BLaER1 treated with 17β-estradiol and CSF1 and Interleukin-3, amounts not matched to agents 10 nM and 100 nM (cell line): ENCODE data around the gene GLYAT.

Experiments
- H3K27ac ChIP-seq, 11 experiments: shearing (Covaris generic); formaldehyde crosslinking; 2 replicates each; pipeline ENCODE4 v1.8.1; 2022
- H3K27me3 ChIP-seq, 11 experiments: shearing (Covaris generic); formaldehyde crosslinking; 2 replicates each; pipeline ENCODE4 v1.8.1; 2022
- H3K36me3 ChIP-seq, 11 experiments: shearing (Covaris generic); formaldehyde crosslinking; 2 replicates each; pipeline ENCODE4 v1.8.1; 2022
- H3K4me1 ChIP-seq, 10 experiments: shearing (Covaris generic); formaldehyde crosslinking; 2 replicates each; pipeline ENCODE4 v1.8.1; 2022
- H3K4me2 ChIP-seq, 11 experiments: shearing (Covaris generic); formaldehyde crosslinking; 2 replicates each; pipeline ENCODE4 v1.8.1; 2022
- H3K4me3 ChIP-seq, 10 experiments: shearing (Covaris generic); formaldehyde crosslinking; 2 replicates each; pipeline ENCODE4 v1.8.1; 2022
- H3K9ac ChIP-seq, 11 experiments: shearing (Covaris generic); formaldehyde crosslinking; 2 replicates each; pipeline ENCODE4 v1.8.1; 2022
- H3K9me3 ChIP-seq, 11 experiments: shearing (Covaris generic); formaldehyde crosslinking; replicated peaks in 1 of 11; 2 replicates each; pipeline ENCODE4 v1.8.1; 2022
- H4K20me1 ChIP-seq, 11 experiments: shearing (Covaris generic); formaldehyde crosslinking; 2 replicates each; pipeline ENCODE4 v1.8.1; 2022
- Cebpa-rat ChIP-seq, 11 experiments: shearing (Covaris generic); IDR thresholded peaks; 2 replicates each; pipeline ENCODE4 v1.8.1; 2022

GLYAT gene

GRCh38 chr11:58771458-58771855, 39.7 kb upstream of the GLYAT start:
- H3K4me1 ChIP-seq = no peaks in the 10 kb centered on the region
- no peaks in the 10 kb centered on the region for H3K9me3 ChIP-seq
- no peak for TF ChIP-seq Cebpa-rat (IDR thresholded peaks at IDR 0.05)
- H3K4me3 ChIP-seq = no peak overlapping the region
- no peak overlapping the region for H3K27ac ChIP-seq
- H4K20me1 ChIP-seq = no peaks in the 10 kb centered on the region
- H3K9ac ChIP-seq = no peak overlapping the region
- H3K27me3 ChIP-seq = no peaks in the 10 kb centered on the region
- no peak overlapping the region for H3K4me2 ChIP-seq
- H3K36me3 ChIP-seq = no peaks in the 10 kb centered on the region

- Histone ChIP-seq H3K27ac (no peak overlapping the region), H3K27me3 (no peaks in the 10 kb centered on the region), H3K4me3 (no peak overlapping the region), H3K4me1 (no peaks in the 10 kb centered on the region), H4K20me1 (no peaks in the 10 kb centered on the region), H3K9ac (no peak overlapping the region), H3K4me2 (no peak overlapping the region), H3K36me3 (no peaks in the 10 kb centered on the region), H3K9me3 (no peaks in the 10 kb centered on the region)
- no peak for TF ChIP-seq Cebpa-rat (IDR thresholded peaks at IDR 0.05)
Observed at GRCh38 chr11:58770627-58771457, 39.1 kb upstream of the GLYAT start.

GRCh38 chr11:58770166-58770565, 38.4 kb upstream of the GLYAT start:
- no peaks in the 10 kb centered on the region for H3K4me1 ChIP-seq
- no peaks in the 10 kb centered on the region for H3K36me3 ChIP-seq
- no peaks in the 10 kb centered on the region for H4K20me1 ChIP-seq
- H3K9me3 ChIP-seq = no peaks in the 10 kb centered on the region
- no peak overlapping the region for H3K27ac ChIP-seq
- no peak overlapping the region for H3K4me3 ChIP-seq
- no peaks in the 10 kb centered on the region for H3K27me3 ChIP-seq
- H3K4me2 ChIP-seq = no peak overlapping the region
- H3K9ac ChIP-seq = no peak overlapping the region
- TF ChIP-seq Cebpa-rat (IDR thresholded peaks at IDR 0.05) = no peak

- no peak overlapping the region for H3K9ac ChIP-seq
Observed at GRCh38 chr11:58769308-58769707, 37.6 kb upstream of the GLYAT start.

GRCh38 chr11:58768137-58768536, 36.4 kb upstream of the GLYAT start:
- Histone ChIP-seq H3K4me3 (no peak overlapping the region), H3K4me2 (no peak overlapping the region), H3K9me3 (no peaks in the 10 kb centered on the region), H3K36me3 (no peaks in the 10 kb centered on the region), H3K27me3 (no peaks in the 10 kb centered on the region), H4K20me1 (no peaks in the 10 kb centered on the region), H3K4me1 (no peaks in the 10 kb centered on the region), H3K9ac (no peak overlapping the region), H3K27ac (no peak overlapping the region)
- TF ChIP-seq Cebpa-rat (IDR thresholded peaks at IDR 0.05) = no peak

More at GRCh38 chr11:58769308-58769707, 37.6 kb upstream of the GLYAT start:
- Histone ChIP-seq H3K27me3 (no peaks in the 10 kb centered on the region), H3K9me3 (no peaks in the 10 kb centered on the region), H3K4me1 (no peaks in the 10 kb centered on the region), H3K27ac (no peak overlapping the region), H3K36me3 (no peaks in the 10 kb centered on the region), H4K20me1 (no peaks in the 10 kb centered on the region), H3K4me2 (no peak overlapping the region), H3K4me3 (no peak overlapping the region)
- TF ChIP-seq Cebpa-rat (IDR thresholded peaks at IDR 0.05) = no peak

- H3K9ac ChIP-seq = no peak overlapping the region
- no peak for TF ChIP-seq Cebpa-rat (IDR thresholded peaks at IDR 0.05)
- no peak overlapping the region for H3K4me3 ChIP-seq
- no peak overlapping the region for H3K27ac ChIP-seq
- H3K4me2 ChIP-seq = no peak overlapping the region
- no peaks in the 10 kb centered on the region for H3K36me3 ChIP-seq
- no peaks in the 10 kb centered on the region for H3K27me3 ChIP-seq
- H3K9me3 ChIP-seq = no peaks in the 10 kb centered on the region
- H4K20me1 ChIP-seq = no peaks in the 10 kb centered on the region
- no peaks in the 10 kb centered on the region for H3K4me1 ChIP-seq
Observed at GRCh38 chr11:58765078-58765477, 33.3 kb upstream of the GLYAT start.

GRCh38 chr11:58763120-58763490, 31.4 kb upstream of the GLYAT start:
- Histone ChIP-seq H3K36me3 (no peaks in the 10 kb centered on the region), H3K4me2 (no peak overlapping the region), H3K27me3 (no peaks in the 10 kb centered on the region), H3K27ac (no peak overlapping the region), H3K9me3 (no peaks in the 10 kb centered on the region), H3K4me1 (no peaks in the 10 kb centered on the region), H3K4me3 (no peak overlapping the region), H4K20me1 (no peaks in the 10 kb centered on the region), H3K9ac (no peak overlapping the region)
- no peak for TF ChIP-seq Cebpa-rat (IDR thresholded peaks at IDR 0.05)

GRCh38 chr11:58762284-58763119, 30.8 kb upstream of the GLYAT start:
- H3K4me2 ChIP-seq = no peak overlapping the region
- H4K20me1 ChIP-seq = no peaks in the 10 kb centered on the region
- no peak overlapping the region for H3K9ac ChIP-seq
- no peaks in the 10 kb centered on the region for H3K27me3 ChIP-seq
- no peak for TF ChIP-seq Cebpa-rat (IDR thresholded peaks at IDR 0.05)
- no peak overlapping the region for H3K4me3 ChIP-seq
- H3K36me3 ChIP-seq = no peaks in the 10 kb centered on the region
- H3K9me3 ChIP-seq = no peaks in the 10 kb centered on the region
- H3K27ac ChIP-seq = no peak overlapping the region
- H3K4me1 ChIP-seq = no peaks in the 10 kb centered on the region

GRCh38 chr11:58757439-58757838, 25.7 kb upstream of the GLYAT start:
- no peak overlapping the region for H3K27ac ChIP-seq
- no peaks in the 10 kb centered on the region for H3K27me3 ChIP-seq
- H3K4me3 ChIP-seq = no peak overlapping the region
- no peaks in the 10 kb centered on the region for H3K9me3 ChIP-seq
- no peaks in the 10 kb centered on the region for H3K36me3 ChIP-seq
- no peak for TF ChIP-seq Cebpa-rat (IDR thresholded peaks at IDR 0.05)
- no peaks in the 10 kb centered on the region for H3K4me1 ChIP-seq
- H3K4me2 ChIP-seq = no peak overlapping the region
- no peak overlapping the region for H3K9ac ChIP-seq
- no peaks in the 10 kb centered on the region for H4K20me1 ChIP-seq
